ENCODE data around the gene PPM1F.
"Not testable (repeated sequence)": the region's sequence is repeated elsewhere in the genome, so short reads cannot be mapped to it uniquely, and the experiment has no call there.

The PPM1F gene

DNA sequence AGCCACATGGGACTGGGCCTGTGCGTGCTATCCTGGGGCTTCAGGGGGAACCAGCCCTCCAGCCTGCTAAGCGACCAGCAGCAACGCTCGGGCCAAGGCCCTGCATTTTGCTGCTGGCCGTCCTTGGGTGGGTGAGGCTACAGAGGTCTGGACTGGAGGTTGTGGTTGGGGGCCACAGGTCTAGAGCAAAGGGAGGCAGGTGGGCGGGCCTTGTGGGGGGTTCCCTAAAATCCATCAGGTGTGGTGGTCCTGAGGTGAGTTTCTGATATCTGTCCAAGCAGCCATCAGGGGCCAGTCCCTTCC, 34.7 kb downstream of the PPM1F start:
- no peak for DNase-seq

DNA sequence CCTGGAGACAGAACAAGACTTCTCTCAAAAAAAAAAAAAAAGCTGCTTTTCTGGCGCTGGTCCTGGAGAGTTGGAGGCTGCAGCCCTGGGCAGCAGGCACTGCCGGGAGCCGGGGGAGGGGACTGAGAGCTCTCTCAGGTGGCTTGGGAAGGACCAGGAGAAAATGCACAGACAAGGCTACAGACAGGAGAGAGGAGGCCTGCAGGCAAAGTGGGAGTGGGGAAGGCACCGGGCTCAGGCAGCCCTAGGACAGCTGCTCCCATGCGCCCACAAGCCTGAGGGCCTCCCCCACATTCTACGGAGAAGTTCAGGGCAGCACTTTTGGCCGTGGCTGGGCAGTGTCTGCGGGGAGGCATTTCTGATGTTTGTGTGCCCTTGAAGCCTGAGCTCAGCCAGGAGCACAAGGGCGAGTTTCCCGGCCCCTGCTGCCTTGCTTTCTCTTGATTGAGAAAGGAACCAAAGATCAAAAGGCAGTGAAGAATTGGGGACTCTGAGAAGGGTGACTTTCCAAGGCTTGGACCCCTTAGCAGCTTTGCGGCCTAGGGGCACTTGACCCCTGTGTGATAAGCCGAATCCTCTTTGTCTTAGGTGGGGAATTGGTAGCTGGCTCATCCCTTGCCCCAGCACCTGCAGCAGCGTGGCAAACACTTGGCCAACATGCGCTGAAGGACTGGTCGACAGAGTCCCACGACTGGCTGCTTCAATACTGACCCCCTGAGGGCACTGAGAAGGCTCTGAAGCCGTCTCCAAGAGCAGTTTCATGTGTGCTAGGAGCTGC, 35.3 kb downstream of the PPM1F start:
- DNase-seq: no peak

DNA sequence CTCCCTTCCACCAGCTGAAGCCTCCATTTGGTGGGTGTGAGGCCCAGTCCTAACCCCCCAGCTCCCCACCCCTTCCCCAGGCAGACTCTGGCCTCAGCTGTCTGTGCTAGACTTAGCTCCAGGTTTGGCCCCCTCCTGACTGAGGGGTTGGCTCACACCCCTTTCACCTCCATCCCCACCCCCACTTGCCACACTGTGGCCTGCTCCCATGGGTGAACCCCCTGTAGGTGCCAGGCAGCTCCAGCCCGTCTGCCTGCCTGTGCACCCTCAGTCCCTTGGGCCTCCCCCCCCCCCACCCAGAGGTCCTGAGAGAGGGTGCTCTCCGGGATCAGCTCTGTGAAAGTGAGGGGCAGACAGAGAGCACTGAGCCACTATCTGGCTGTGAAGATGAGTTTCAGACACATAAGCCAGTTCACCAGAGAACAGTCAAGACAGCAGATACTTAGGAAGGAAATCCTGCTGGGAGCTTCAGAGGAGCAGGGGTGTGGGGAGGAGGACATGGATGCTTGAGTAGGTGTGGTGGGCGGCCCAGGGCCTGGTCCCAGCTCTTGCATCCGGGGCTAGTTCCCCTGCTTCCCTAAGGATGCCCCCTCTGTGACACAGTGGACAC, 36.2 kb downstream of the PPM1F start:
- no peak for DNase-seq

DNA sequence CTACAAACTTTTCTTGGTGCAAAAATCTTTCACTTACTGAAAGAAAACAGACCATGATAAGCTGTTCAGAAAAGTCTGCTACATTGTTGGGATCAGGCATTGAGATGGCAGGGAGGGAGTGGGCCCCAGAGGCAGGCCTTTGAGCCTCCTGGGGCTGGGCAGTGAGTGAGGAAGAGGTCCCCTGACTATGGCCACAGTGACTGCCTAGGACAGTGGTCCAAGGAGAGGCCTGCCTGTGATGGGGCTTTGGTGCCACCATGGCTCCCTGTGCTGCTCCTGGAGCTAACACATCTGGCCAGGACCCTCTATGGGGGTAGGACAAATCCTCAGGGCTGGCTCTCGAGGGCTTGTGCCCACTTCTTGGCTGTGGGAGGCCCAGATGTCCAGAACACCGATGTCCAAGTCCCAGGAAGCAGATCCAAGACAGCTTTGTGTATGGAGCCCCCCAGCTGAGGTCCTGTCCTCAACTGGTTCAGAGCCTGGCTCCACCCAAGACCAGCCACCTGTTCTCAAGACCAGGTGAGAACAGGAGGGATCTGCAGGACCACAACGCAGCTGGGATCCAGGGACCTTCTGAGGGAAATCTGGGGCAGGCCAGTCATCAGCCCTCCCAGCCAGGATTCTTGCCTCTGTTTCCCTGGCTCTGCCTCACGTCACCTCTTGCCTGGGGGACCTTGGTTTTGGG, 36.9 kb downstream of the PPM1F start:
- no peak for DNase-seq

DNA sequence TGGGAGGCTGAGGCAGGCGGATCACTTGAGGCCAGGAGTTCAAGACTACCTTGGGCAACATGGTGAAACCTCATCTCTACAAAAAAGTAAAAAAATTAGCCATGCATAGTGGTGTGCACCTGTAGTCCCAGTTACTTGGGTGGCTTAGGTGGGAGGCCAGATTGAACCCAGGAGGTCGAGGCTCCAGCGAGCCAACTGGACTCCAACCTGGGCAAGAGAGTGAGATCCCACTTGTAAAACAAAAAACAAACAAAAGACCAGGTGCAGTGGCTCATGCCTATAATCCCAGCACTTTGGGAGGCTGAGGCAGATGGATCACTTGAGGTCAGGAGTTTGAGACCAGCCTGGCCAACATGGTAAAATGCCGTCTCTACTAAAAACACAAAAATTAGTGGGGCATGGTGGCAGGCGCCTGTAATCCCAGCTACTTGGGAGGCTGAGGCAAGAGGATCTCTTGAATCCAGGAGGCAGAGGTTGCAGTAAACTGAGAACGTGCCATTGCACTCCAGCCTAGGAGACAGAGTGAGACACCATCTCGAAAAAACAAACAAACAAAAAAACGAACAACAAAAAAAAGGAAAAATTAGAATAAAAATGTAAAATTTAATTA, 38.5 kb downstream of the PPM1F start:
- DNase-seq: not testable (repeated sequence)

DNA sequence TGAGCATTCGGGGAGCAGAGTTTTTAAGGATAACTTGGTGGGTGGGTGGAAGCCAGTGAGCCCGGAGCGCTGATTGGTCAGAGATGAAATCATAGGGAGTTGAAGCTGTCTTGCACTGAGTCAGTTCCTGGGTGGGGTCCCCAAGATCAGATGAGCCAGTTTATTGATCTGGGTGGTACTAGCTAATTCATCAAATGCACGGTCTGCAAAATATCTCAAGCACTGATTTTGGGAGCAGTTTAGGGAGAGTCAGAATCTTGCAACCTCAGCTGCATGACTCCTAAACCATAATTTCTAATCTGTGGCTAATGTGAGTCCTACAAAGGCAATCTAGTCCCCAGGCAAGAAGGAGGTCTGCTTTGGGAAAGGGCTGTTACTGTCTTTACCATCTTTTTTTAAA, 42.3 kb downstream of the PPM1F start:
- not testable (repeated sequence) for DNase-seq

DNA sequence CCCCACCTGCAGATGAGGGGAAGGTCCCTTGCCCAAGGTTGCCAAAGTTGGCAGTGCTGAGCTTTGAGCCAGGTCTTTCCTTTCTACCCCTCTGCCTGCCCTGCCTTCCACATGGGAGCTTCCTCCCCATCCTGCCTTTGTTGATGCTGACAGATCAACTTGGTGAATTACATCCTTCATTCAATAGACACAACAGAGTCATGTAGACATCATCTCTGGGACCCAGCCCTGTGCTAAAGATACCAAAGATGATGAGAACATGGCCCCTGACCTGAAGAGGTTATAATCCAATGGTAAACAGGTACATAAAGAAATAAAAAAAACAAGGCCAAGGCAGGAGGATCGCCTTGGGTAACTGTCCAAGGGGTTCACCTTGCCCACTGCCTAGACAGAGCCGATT, 42.8 kb downstream of the PPM1F start:
- DNase-seq: no peak

DNA sequence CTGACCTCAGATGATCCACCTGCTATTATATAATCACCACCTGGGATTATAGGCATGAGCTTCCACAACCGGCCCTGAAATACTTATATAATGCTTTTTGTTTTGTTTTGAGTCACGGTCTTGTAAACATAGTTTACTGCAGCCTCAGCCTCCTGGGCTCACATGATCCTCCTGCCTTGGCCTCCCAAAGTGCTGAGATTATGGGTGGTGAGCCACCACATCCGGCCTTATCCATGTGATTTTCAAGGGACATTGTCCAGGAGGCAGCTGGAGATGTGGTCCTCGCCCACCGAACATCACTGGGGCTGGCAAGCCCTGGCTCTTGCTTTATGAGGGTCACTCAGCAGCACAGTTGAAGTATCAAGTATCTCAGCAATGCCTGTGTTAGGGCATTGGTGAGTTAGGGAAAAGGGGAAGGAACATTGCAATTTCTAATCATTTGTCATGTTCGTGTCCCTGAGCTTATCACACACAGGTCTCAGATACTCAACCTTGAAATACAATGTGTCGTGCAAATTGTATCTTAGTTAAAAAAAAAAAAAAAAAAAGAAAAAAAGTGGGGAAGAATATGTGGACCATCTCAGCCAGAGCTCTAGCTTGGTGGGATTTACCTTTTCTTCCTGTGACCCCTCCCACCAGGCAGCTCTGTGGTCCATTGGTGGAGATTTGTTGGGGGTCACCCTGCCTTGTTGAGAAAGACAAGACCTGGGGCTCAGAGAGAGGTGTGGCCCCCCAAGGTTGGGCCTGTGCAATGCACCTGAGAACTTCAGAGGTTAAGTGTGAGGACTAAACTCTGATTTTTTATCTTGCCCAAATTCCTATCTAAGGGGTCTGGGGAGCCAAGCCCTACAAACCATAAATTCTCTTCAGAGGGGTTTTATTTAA, 44.8 kb downstream of the PPM1F start:
- no peak for DNase-seq

DNA sequence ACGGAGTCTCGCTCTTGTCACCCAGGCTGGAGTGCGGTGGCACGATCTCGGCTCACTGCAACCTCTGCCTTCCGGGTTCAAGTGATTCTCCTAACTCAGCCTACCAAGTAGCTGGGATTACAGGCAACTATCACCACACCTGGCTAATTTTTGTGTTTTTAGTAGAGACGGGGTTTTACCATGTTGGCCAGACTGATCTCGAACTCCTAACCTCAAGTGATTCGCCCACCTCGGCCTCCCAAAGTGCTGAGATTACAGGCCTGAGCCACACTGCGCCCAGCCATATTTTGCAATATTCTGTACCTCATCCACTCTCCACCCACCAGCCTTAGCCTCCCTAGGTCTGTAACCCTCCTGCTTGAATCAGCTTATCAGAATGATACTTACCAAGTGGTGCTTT, 47.4 kb downstream of the PPM1F start:
- DNase-seq: not testable (repeated sequence)

DNA sequence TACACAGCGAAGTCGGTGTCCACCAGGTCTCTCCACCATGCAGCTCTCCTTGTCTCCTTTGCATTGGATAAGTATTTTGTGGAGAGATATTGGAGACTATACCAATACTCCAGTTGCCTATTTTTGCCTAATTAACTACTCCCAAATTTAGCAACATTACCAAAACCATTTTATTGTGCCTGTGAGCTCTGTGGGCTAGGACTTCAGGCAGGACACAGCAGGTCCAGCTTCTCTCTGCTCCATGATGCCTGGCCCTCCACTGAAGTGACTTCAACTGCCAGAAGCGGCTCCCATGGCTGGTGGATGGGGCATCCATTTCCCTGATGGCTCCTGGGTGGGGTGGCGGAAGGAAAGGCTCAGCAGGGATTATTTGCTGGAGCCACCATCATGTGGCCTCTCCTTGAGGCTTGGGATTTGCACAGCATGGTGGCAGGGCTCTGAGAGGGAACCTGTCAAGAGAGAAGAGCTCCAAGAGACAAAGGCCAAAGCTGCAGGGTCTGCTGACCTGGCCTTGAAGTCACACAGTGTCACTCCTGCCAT, 48.3 kb downstream of the PPM1F start:
- no peak for DNase-seq

DNA sequence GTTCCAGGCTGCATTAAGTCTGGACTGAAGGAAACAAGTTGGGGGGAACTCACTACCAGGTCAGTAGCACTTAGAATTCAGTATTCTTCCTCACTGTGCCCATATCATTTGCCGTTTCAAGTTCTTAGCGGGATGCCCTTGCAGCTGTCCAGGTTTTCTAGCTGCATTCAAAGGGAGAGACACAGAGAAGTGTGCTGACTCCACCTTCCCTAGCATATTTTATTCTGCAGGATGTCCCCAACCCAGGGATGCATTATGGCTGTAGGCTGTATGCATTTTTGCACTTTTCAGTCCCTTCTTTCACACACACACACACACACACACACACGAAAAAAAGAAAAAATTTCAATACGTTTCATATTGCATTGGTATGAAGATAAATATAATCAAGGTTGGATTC, 49.4 kb downstream of the PPM1F start:
- no peak for DNase-seq

DNA sequence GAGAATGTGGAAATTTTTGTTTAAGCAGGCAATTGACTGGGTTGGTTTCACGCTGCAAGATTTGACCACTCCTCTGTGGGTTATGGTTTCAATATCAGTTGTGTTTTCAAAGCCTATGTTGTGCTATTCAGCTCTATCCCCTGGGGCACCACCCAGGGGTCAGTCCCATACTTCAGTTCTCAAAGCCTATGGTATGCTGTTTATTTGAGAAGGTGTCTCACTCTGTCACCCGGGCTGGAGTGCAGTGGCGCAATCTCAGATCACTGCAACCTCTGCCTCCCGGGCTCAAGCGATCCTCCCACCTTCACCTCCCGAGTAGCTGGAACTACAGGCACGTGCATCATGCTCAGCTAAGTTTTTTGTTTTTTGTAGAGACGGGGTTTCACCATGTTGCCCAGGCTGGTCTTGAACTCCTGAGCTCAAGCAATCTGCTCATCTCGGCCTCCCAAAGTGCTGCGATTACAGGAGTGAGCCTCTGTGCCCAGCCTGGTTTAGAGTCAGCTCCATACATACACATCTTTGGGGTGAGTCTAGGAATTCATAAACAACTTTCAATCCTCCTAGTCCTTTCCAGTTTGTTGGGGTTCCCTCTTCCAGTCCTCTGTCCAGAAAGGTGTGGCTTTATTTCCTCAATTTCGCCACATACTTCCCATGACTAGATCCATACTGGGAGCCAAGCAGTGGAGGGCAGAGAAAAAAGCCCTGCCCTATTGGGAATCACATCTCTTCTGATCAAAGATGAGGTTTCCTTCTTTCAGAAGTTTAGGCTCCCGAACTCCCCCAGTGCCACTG, 50.2 kb downstream of the PPM1F start:
- DNase-seq: no peak

DNA sequence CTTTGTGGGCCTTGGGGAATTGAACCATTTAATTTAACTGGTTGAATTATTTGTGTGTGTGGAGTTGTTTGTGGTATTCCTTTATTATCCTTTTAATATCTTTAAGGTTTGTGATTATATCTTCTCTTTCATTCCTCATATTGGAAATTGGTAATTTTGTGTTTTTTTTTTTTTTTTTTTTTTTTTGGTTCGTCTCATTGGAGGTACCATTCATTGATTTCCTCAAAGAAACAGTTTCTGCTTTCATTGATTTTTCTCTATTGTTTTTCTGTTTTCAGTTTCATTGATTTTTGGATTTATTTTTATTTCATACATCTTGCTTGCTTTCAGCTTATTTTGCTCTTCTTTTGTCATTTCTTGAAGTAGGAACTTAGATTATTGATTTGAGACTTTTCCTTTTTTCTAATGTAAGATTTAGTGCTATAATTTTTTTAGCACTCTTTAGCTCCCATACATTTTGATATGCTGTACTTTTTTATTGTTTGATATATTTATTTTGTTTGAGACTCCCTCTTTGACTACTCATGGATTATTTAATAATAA, 54.2 kb downstream of the PPM1F start:
- DNase-seq: no peak

DNA sequence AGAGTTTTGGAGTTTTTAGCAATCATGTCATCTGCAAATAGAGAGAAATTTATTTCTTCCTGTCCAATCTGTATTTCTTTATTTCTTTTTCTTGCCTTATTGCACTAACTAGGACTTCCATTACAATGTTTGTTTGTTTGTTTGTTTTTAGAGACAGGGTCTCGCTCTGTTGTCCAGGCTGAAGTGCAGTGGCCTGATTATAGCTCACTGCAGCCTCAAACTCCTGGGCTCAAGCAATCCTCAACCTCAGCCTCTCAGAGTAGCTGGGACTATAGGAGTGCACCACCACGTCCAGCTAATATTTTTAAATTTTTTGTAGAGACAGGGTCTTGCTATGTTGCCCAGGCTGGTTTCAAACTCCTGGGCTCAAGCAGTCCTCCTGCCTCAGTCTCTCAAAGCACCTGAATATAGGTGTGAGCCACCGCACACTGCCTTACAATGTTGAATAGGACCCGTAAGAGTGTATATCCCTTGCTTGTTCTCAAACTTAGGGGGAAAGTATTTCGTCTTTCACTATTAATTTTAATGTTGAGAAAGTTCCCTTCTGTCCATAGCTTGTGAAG, 55.6 kb downstream of the PPM1F start:
- DNase-seq: no peak

DNA sequence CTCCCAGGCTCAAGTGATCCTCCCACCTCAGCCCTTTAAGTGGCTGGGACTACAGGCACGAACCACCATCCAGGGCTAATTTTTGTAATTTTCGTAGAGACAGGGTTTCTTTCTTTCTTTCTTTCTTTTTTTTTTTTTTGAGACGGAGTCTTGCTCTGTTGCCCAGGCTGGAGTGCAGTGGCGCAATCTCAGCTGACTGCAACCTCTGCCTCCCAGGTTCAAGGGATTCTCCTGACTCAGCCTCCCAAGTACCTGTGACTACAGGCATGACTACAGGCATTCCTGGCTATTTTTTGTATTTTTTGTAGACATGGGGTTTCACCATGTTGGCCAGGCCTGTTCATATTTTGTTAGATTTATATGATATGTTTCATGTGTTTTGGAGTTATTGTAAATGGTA, 56.4 kb downstream of the PPM1F start:
- not testable (repeated sequence) for DNase-seq

DNA sequence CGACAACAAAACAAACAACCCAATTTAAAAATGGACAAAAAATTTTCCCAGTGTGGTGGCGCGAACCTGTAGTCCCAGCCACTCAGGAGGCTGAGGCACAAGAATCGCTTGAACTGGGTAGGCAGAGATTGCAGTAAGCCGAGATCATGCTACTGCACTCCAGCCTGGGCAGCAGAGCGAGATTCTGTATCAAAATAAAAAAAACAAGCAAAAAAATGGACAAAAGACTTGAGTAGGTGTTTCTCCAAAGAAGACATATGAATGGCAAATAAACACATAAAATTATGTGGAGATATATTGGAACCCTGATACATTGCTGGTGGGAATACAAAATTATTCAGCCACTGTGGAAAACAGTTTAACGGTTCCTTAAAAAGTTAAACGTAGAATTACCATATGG, 57.8 kb downstream of the PPM1F start:
- DNase-seq: no peak

DNA sequence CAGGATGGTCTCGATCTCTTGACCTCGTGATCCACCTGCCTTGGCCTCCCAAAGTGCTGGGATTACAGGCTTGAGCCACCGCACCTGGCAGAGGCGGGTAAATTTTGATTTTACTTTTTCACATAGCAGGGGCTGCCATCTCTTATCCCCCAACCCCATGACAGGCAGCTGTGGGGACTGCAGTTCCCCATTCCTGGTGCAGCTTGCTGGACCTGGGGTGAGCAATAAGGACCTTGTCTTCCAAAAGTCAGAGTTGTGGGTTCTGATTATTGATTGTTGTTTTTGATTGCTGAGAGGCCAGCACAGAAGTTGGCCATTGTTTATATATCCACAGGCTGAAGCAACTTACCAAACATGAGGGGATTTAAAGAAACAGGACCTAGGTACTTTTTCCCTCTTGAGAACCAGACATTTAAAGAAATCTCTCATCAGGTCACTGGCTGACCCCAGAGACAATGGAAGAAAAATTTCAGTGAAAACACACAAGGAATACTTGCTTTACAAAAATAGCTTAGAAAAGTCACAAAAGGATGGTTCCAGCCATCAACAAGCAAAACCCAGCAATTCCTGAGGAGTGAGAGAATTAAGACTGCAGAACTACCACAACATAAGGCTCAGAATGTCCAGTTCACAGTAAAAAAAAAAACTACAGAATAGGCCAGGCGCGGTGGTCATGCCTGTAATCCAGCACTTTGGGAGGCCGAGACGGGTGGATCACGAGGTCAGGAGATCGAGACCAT, 63.2 kb downstream of the PPM1F start:
- no peak for DNase-seq

DNA sequence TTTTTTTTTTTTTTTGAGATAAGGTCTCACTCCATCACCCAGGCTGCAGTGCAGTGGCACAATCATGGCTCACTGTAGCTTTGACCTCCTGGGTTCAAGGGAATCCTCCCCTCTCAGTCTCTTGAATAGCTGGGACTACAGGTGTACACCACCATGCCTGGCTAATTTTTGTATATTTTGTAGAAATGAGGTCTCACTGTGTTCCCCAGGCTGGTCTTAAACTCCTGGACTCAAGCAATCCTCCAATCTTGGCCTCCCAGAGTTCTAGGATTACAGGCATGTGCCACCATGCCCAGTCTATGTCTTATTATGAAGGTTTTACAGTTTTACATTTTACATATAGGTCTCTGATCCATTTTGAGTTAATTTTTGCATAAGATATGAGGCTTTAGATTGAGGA, 64.8 kb downstream of the PPM1F start:
- DNase-seq: no peak

DNA sequence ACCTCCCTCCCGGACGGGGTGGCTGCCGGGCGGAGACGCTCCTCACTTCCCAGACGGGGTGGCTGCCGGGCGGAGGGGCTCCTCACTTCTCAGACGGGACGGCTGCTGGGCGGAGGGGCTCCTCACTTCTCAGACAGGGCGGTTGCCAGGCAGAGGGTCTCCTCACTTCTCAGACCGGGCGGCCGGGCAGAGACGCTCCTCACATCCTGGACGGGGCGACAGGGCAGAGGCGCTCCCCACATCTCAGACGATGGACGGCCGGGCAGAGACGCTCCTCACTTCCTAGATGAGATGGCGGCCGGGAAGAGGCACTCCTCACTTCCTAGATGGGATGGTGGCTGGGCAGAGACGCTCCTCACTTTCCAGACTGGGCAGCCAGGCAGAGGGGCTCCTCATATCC, 68.7 kb downstream of the PPM1F start:
- not testable (repeated sequence) for DNase-seq

DNA sequence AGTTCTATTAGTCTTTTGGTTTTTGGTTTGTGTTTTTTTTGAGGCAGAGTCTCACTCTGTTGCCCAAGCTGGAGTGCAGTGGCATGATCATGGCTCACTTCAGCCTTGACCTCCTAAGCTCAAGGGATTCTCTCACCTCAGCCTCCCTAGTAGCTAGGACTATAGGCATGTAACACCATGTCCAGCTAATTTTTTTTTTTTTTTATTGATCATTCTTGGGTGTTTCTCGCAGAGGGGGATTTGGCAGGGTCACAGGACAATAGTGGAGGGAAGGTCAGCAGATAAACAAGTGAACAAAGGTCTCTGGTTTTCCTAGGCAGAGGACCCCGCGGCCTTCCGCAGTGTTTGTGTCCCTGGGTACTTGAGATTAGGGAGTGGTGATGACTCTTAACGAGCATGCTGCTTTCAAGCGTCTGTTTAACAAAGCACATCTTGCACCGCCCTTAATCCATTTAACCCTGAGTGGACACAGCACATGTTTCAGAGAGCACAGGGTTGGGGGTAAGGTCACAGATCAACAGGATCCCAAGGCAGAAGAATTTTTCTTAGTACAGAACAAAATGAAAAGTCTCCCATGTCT, 69.8 kb downstream of the PPM1F start:
- DNase-seq: not testable (repeated sequence)
